NAMALWA (cell line): Measurements from ENCODE around the gene UBTF.

Source experiments
- DNase-seq: peaks from one replicate; pipeline ENCODE4 v3.0.0-alpha.2; 2015; ENCODE audit warnings: low spot score

The UBTF gene

GRCh38 chr17:44197980-44198720 lies 21.3 kb downstream of the UBTF start:
- DNase-seq = peak; percentile 72

- DNase-seq = no peak
Observed at GRCh38 chr17:44197107-44197506, 22.4 kb downstream of the UBTF start.

GRCh38 chr17:44193326-44194084 lies 26.0 kb downstream of the UBTF start:
- DNase-seq = no peak

- DNase-seq = no peak
Observed at GRCh38 chr17:44192750-44193149, 26.7 kb downstream of the UBTF start.

GRCh38 chr17:44191941-44192496 lies 27.5 kb downstream of the UBTF start:
- no peak for DNase-seq

GRCh38 chr17:44191369-44191768 lies 28.1 kb downstream of the UBTF start:
- DNase-seq = no peak

- DNase-seq = no peak
Observed at GRCh38 chr17:44190481-44190880, 29.0 kb downstream of the UBTF start.

GRCh38 chr17:44188576-44189403 lies 30.7 kb downstream of the UBTF start:
- DNase-seq = no peak

- DNase-seq = peak; percentile 69
Observed at GRCh38 chr17:44187131-44187899, 32.2 kb downstream of the UBTF start.

- peak; percentile 99 for DNase-seq
Observed at GRCh38 chr17:44186307-44187130, 33.0 kb downstream of the UBTF start, which contains the start of gene TMUB2. Gene TMUB2, plus strand, starts transcription at chr17:44186972. Its CDS starts 737 bp downstream, at chr17:44187709.

GRCh38 chr17:44184212-44184810 lies 35.2 kb downstream of the UBTF start:
- no peak for DNase-seq

GRCh38 chr17:44183024-44183423 lies 36.5 kb downstream of the UBTF start:
- no peak for DNase-seq

GRCh38 chr17:44178133-44178532 lies 41.3 kb downstream of the UBTF start:
- DNase-seq = no peak

GRCh38 chr17:44177640-44178039 lies 41.8 kb downstream of the UBTF start:
- no peak for DNase-seq

GRCh38 chr17:44176671-44177501 lies 42.6 kb downstream of the UBTF start:
- DNase-seq = no peak

GRCh38 chr17:44176257-44176656 lies 43.2 kb downstream of the UBTF start:
- no peak for DNase-seq

- no peak for DNase-seq
Observed at GRCh38 chr17:44174427-44174826, 45.0 kb downstream of the UBTF start.

- no peak for DNase-seq
Observed at GRCh38 chr17:44171931-44172455, 47.5 kb downstream of the UBTF start.
